Uterine smooth muscle cell (primary cell): ENCODE data around the gene ZMAT1. TPM values are rescaled to one million over a fixed set of nuclear protein-coding genes. Genes with fewer than 3 reads are reported as not detected.

Source experiments
- total RNA-seq: library from RNA; depleted of rRNA; stranded (reverse); fragments of >200 nt; gene quantifications from 2 replicates; pipeline ENCODE4 v1.2.3, GENCODE V29; 2014

ZMAT1 gene
- 0.50 and 0.66 TPM in 2 replicates for total RNA-seq

GRCh38 chrX:101931488-101932248 is at the start of gene ZMAT1:
Gene ZMAT1, minus strand, starts transcription at chrX:101932027. Its CDS starts 19 bp downstream, at chrX:101932008.

Other genes starting within 250 kb of the ZMAT1 start
- gene TCEAL2, start 193.7 kb upstream of the ZMAT1 start, total RNA-seq: 0.55 TPM in 1 of 2 replicates, not detected in the other
- gene TCEAL6, start 210.5 kb upstream of the ZMAT1 start, total RNA-seq: not detected in 2 replicates
- 0.33 and 0.37 TPM in 2 replicates for gene BEX5, start 223.9 kb upstream of the ZMAT1 start, total RNA-seq